SK-N-SH treated with all-trans-retinoic acid at 6 μM for 48 hours (cell line): ENCODE measurements around the gene CFAP90.

Experiments used
- ATAC-seq: fragments of 200-7000 bp; cut with Tn5 transposase; 3 replicates; pipeline ENCODE4 v1.9.1; 2020; ENCODE audit warnings: mild to moderate bottlenecking, moderate library complexity
- ARNTL ChIP-seq: fragments of 450-650 bp; formaldehyde crosslinking; IDR thresholded peaks from 2 replicates; pipeline ENCODE4 v1.5.0; 2020; ENCODE audit warnings: low read depth, mild to moderate bottlenecking, moderate library complexity, borderline replicate concordance
- BACH2 ChIP-seq: fragments of 250-450 bp; sonication (Bioruptor Pico); IDR thresholded peaks from 2 replicates; pipeline ENCODE4 v1.9.0; 2021; ENCODE audit warnings: mild to moderate bottlenecking, borderline replicate concordance
- CREB5 ChIP-seq: fragments of 250-450 bp; sonication (Bioruptor Pico); IDR thresholded peaks from 2 replicates; pipeline ENCODE4 v1.5.1; 2020; ENCODE audit warnings: low read depth, mild to moderate bottlenecking, moderate library complexity
- CSDC2 ChIP-seq: fragments of 250-450 bp; sonication (Bioruptor Pico); IDR thresholded peaks from 2 replicates; pipeline ENCODE4 v1.5.0; 2020; ENCODE audit warnings: mild to moderate bottlenecking, moderate library complexity
- CSRNP3 ChIP-seq: fragments of 250-450 bp; sonication (Bioruptor Pico); IDR thresholded peaks from 2 replicates; pipeline ENCODE4 v1.5.1; 2021; ENCODE audit warnings: mild to moderate bottlenecking, moderate library complexity
- ESRRG ChIP-seq: fragments of 250-450 bp; sonication (Bioruptor Pico); IDR thresholded peaks from 2 replicates; pipeline ENCODE4 v1.6.1; 2021; ENCODE audit warnings: mild to moderate bottlenecking
- GLIS3 ChIP-seq: fragments of 250-450 bp; sonication (Bioruptor Pico); IDR thresholded peaks from 2 replicates; pipeline ENCODE4 v1.5.0; 2020; ENCODE audit warnings: mild to moderate bottlenecking, moderate library complexity
- ISL1 ChIP-seq: fragments of 250-450 bp; sonication (Bioruptor Pico); IDR thresholded peaks from 2 replicates; pipeline ENCODE4 v2.1.2; 2022; ENCODE audit warnings: mild to moderate bottlenecking, moderate library complexity
- OSR1 ChIP-seq: fragments of 250-450 bp; sonication (Bioruptor Pico); IDR thresholded peaks from 2 replicates; pipeline ENCODE4 v1.8.0; 2022; ENCODE audit warnings: moderate library complexity, mild to moderate bottlenecking, inconsistent platforms
- PATZ1 ChIP-seq: fragments of 250-450 bp; sonication (Bioruptor Pico); IDR thresholded peaks from 2 replicates; pipeline ENCODE4 v1.8.0; 2020; ENCODE audit warnings: mild to moderate bottlenecking, moderate library complexity, borderline replicate concordance
- POU6F1 ChIP-seq: fragments of 250-450 bp; sonication (Bioruptor Pico); IDR thresholded peaks from 2 replicates; pipeline ENCODE4 v1.8.0; 2021; ENCODE audit warnings: low read depth, mild to moderate bottlenecking, moderate library complexity, borderline replicate concordance
- PPARA ChIP-seq: fragments of 250-450 bp; sonication (Bioruptor Pico); IDR thresholded peaks from 2 replicates; pipeline ENCODE4 v1.5.0; 2020; ENCODE audit warnings: mild to moderate bottlenecking, borderline replicate concordance
- RARB ChIP-seq: fragments of 250-450 bp; sonication (Bioruptor Pico); IDR thresholded peaks from 2 replicates; pipeline ENCODE4 v1.8.0; 2021; ENCODE audit warnings: mild to moderate bottlenecking, moderate library complexity
- SNAI2 ChIP-seq: fragments of 250-450 bp; sonication (Bioruptor Pico); IDR thresholded peaks from 2 replicates; pipeline ENCODE4 v1.5.0; 2020; ENCODE audit warnings: mild to moderate bottlenecking, moderate library complexity
- TCF4 ChIP-seq: fragments of 250-450 bp; sonication (Bioruptor Pico); IDR thresholded peaks from 2 replicates; pipeline ENCODE4 v1.8.0; 2021; ENCODE audit warnings: mild to moderate bottlenecking, moderate library complexity, borderline replicate concordance
- TOX ChIP-seq: fragments of 250-450 bp; sonication (Bioruptor Pico); IDR thresholded peaks from 2 replicates; pipeline ENCODE4 v1.8.0; 2021; ENCODE audit warnings: mild to moderate bottlenecking, moderate library complexity, borderline replicate concordance
- ZC3H10 ChIP-seq: fragments of 250-450 bp; sonication (Bioruptor Pico); IDR thresholded peaks from 2 replicates; pipeline ENCODE4 v1.5.1; 2021; ENCODE audit warnings: mild to moderate bottlenecking, moderate library complexity
- ZFP3 ChIP-seq: fragments of 250-450 bp; sonication (Bioruptor Pico); IDR thresholded peaks from 2 replicates; pipeline ENCODE4 v1.5.0; 2020; ENCODE audit warnings: mild to moderate bottlenecking, moderate library complexity
- ZFP30 ChIP-seq: fragments of 450-650 bp; formaldehyde crosslinking; IDR thresholded peaks from 2 replicates; pipeline ENCODE4 v1.5.0; 2022; ENCODE audit warnings: mild to moderate bottlenecking, moderate library complexity
- ZNF565 ChIP-seq: fragments of 450-650 bp; formaldehyde crosslinking; conservative IDR thresholded peaks from 2 replicates; pipeline ENCODE4 v1.5.0; 2020; ENCODE audit warnings: low read depth, mild to moderate bottlenecking, moderate library complexity
- ZNF70 ChIP-seq: fragments of 450-650 bp; formaldehyde crosslinking; IDR thresholded peaks from 2 replicates; pipeline ENCODE4 v1.5.0; 2020; ENCODE audit warnings: mild to moderate bottlenecking, moderate library complexity
- ZNF8 ChIP-seq: fragments of 450-650 bp; formaldehyde crosslinking; IDR thresholded peaks from 2 replicates; pipeline ENCODE4 v1.5.0; 2020; ENCODE audit warnings: mild to moderate bottlenecking, moderate library complexity

The CFAP90 gene

GRCh38 chr5:7851617-7852289 lies 820 bp upstream of the CFAP90 start:
- TF ChIP-seq SNAI2 (CRISPR knock-in tag) (no peak), ZFP30 (CRISPR knock-in tag) (no peak), ARNTL (CRISPR knock-in tag) (no peak), OSR1 (CRISPR knock-in tag) (no peak), ZNF70 (no peak)
- ATAC-seq = no peak

- no peak for TF ChIP-seq ISL1
- TF ChIP-seq TOX (CRISPR knock-in tag) = no peak
- no peak for TF ChIP-seq TCF4 (CRISPR knock-in tag)
- TF ChIP-seq ARNTL (CRISPR knock-in tag) = no peak
- TF ChIP-seq ZC3H10 (CRISPR knock-in tag) = no peak
- TF ChIP-seq ZFP3 (CRISPR knock-in tag) = no peak
- no peak for TF ChIP-seq CREB5 (CRISPR knock-in tag)
- no peak for TF ChIP-seq GLIS3 (CRISPR knock-in tag)
- TF ChIP-seq BACH2 (CRISPR knock-in tag) = no peak
- TF ChIP-seq PPARA (CRISPR knock-in tag) = no peak
- no peak for ATAC-seq
Measured at GRCh38 chr5:7851240-7851592, 283 bp upstream of the CFAP90 start.

- ATAC-seq = peak; percentile 64
Measured at GRCh38 chr5:7849681-7850394, 1.1 kb downstream of the CFAP90 start.

GRCh38 chr5:7848296-7848695 lies 2.6 kb downstream of the CFAP90 start:
- ATAC-seq = no peak
- TF ChIP-seq POU6F1 (CRISPR knock-in tag) = no peak
- TF ChIP-seq ESRRG (CRISPR knock-in tag) = no peak
- no peak for TF ChIP-seq ZFP3 (CRISPR knock-in tag)
- no peak for TF ChIP-seq RARB (CRISPR knock-in tag)
- TF ChIP-seq ZFP30 (CRISPR knock-in tag) = no peak
- TF ChIP-seq CSRNP3 (CRISPR knock-in tag) = no peak
- no peak for TF ChIP-seq ZNF8
- TF ChIP-seq, all 23 proteins: peak for 0

More at GRCh38 chr5:7849681-7850394, 1.1 kb downstream of the CFAP90 start:
- TF ChIP-seq CSDC2 (CRISPR knock-in tag) (no peak), TCF4 (CRISPR knock-in tag) (no peak), RARB (CRISPR knock-in tag) (no peak), ZNF8 (no peak), ZNF565 (CRISPR knock-in tag) (no peak), PPARA (CRISPR knock-in tag) (no peak), GLIS3 (CRISPR knock-in tag) (no peak), SNAI2 (CRISPR knock-in tag) (no peak), ZC3H10 (CRISPR knock-in tag) (no peak), ISL1 (no peak), OSR1 (CRISPR knock-in tag) (no peak)

GRCh38 chr5:7846327-7846726 lies 4.6 kb downstream of the CFAP90 start:
- ATAC-seq = no peak
- TF ChIP-seq POU6F1 (CRISPR knock-in tag) (no peak), ZFP30 (CRISPR knock-in tag) (no peak), GLIS3 (CRISPR knock-in tag) (no peak), PPARA (CRISPR knock-in tag) (no peak), PATZ1 (CRISPR knock-in tag) (no peak), CREB5 (CRISPR knock-in tag) (no peak), TOX (CRISPR knock-in tag) (no peak), ZC3H10 (CRISPR knock-in tag) (no peak), ISL1 (no peak), OSR1 (CRISPR knock-in tag) (no peak), ZFP3 (CRISPR knock-in tag) (no peak)
